ENCODE results near the gene HS3ST3B1.

Gene HS3ST3B1

GRCh38 chr17:14321476-14321949, 20.6 kb downstream of the HS3ST3B1 start:
- DNase-seq (ENCODE audit: low read depth in 2 of 2), result no peak

DNA sequence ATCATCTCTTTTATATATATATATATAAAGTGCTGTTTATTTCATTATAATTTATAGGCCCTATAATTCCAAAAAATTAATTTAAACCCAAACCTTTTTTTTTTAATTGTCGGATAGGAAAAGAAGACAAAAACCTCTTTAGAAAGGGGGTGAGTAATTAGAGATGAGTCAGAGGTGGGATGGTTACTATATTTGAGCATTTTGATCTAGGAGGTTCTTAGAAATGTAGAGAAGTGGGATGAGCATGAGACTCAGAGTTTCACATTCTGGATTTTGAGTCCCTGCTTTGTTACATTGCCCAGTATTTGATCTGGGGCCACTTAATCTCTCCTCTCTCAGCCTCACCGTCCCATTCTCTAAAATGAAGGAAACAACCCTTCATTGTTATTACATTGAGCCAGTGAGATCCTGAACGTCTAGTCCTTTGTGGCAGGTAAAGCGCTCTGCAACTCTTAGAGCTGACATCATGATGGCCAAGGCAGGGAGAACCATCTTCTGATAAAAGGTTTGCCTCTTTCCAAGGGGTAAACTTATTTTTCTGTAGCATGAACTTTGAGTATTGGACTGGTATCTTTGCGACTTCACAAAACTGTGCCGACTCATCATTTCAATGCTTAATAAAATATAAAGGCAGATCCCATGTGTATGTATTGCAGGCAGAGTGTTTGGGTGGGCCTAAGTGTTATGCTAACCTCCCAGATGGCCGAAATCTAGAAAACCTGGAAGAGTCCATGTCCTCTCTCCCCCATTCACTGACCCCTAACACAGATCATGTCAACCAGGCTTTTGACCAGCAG, 21.3 kb downstream of the HS3ST3B1 start:
- DNase-seq (ENCODE audit: low read depth in 2 of 2), result no peak

- DNase-seq (ENCODE audit: low read depth in 2 of 2), result no peak
These were observed 22.7 kb downstream of the HS3ST3B1 start for GRCh38 chr17:14323522-14323981.

DNA sequence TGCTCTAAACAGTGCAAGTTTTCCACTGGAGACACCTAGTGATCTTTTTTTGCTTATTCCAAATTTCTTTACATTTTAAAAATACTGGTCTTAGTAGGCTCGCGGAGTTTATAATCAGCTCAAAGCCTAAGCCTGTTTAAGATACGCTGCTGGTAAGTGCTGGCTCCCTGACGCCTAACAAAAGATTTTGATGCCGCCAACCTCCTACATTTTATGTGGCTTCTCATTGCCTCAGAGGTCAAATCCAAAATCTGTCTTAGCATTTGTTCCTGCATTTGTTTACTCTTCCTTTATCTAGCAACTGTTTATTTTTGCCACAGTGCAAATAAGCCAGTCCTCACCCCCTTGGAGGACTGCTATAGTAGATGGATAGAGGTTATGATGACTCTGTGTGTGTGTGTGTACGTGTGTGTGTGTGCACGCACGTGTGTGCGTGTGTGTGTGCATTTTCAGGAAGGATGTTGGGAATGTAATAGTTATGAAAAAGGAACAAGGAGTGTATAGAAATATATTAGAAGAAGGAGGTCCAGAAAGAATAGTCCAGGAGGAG, 24.8 kb downstream of the HS3ST3B1 start:
- no peak for DNase-seq (ENCODE audit: low read depth in 2 of 2)

DNA sequence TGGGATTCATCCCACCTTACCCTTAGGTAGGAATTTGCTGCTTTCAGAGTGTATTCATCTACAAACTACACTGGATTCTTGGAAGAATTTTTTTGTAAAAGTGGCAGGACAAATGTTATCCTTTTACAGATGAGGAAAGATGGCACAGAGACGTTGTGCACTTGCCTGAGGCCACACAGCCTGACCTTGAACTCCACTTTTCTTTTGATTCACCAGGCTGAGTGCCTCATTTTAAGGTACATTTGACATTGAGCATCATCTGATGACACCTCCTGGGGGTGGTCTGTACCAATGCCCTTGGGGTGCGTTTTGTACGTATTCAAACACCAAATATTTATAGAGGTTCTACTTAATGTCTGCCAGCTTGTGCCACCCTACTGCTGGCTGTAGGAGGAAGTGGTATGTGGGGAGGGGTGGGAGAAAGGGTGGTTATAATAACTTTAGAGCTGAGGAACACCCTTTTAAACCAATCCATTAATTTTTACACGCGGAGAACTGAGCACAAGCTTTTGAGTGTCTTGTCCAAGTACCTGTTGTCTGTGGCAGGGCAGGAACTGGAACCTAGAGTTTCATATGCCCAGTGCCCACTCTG, 29.1 kb downstream of the HS3ST3B1 start:
- no peak for DNase-seq (ENCODE audit: low read depth in 2 of 2)

GRCh38 chr17:14330492-14330962, 29.6 kb downstream of the HS3ST3B1 start:
- DNase-seq (ENCODE audit: low read depth in 2 of 2), result no peak

DNA sequence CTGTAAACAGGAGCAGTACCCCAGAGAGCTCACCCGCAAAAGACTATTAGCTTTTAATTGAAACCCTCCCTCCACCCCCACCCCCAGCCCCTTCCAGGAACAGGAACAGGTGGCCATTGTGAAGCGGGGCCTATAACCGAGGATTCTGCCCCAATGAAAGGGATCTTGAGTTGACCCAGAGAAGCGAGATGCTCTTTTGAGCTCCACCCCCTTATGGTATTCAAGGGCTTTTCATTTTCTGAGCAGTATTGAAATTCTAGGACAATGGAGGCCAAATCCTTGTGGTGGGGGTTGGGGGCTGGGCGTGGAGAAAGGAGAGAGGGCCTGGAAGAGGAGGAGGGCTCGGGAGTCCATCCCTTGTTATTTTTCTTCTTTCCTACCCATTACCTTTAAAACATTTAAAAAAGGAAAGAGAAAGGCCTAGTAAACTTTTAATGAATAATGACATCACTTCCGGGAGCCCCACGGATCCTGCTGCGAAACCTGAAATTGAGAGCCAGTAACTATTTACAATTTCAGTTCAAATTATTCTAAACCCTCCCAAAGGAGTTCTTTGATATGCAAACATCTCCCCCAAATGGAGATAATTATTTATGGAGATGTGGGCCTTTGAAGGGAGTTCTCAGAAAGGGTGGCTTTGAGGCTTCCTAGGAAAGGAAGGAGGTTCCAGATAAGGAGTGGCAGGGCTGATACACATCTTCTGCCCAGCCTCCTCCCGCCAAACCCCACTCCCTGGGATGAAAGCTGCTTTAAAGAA, 30.5 kb downstream of the HS3ST3B1 start:
- DNase-seq (ENCODE audit: low read depth in 2 of 2), result no peak

- no peak for DNase-seq (ENCODE audit: low read depth in 2 of 2)
These were observed 31.1 kb downstream of the HS3ST3B1 start for GRCh38 chr17:14331982-14332298.

- DNase-seq (ENCODE audit: low read depth in 2 of 2), result no peak
These were observed 31.4 kb downstream of the HS3ST3B1 start for GRCh38 chr17:14332331-14332730.

- DNase-seq (ENCODE audit: low read depth in 2 of 2), result no peak
These were observed 32.6 kb downstream of the HS3ST3B1 start for GRCh38 chr17:14333506-14333905.

DNA sequence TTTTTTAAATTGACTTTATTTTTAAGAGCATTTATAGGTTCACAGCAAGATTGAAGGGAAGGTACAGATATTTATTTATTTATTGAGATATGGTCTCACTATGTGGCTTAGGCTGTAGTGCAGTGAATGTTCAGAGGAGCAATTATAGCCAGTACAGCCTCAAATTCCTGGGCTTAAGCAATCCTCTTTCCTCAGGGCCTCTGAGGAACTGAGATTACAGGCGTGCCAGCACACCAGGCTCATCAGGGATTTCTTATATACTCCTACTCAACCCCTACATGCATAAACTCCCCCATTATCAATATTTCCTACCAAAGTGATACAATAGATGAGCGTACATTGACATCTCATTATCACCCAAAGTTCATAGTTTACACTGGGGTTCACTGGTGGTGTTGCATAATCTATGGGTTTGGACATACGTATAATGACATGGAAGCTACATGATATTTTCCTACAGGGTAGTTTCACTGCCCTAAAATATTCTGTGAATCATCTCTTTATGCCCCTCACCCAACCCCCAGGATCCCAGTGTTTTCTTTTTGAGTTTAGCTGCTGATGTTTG, 33.5 kb downstream of the HS3ST3B1 start:
- no peak for DNase-seq (ENCODE audit: low read depth in 2 of 2)

DNA sequence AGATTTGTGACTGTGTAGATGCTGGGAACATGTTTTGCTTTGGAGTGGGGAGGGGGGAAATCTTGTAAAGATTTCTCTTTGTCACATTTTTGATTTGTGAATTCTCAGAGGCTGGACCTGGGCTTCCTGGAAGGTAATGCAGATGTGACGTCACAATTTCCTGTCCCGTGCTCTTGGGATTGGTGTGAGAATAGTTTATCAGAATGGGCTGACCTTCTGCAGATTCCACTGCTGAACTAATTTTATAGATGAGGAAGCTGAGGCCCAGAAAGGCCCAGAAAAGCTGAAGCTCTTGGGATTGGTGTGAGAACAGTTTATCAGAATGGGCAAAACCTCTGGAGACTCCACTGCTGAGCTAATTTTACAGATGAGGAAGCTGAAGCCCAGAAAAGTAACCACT, 34.0 kb downstream of the HS3ST3B1 start:
- DNase-seq (ENCODE audit: low read depth in 2 of 2), result no peak

DNA sequence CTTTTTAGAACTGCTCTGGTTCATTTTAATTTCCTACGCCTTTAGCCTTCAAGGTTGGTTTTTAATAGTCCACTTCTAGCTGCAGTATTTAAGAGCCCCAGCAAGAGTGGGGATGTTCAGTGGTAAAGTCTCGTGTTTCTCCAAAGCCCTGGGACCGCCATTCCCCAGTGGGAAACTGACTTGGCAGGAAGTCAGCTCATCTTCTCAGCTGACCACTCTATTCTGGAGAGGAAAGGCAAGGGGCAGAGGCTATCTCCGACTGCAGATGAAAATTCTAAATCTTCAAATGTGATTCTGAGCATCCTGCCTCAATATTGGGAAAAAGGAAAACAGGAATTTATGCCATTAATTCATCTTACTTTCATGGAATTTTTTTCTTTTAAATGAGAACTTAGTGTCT, 35.5 kb downstream of the HS3ST3B1 start:
- DNase-seq (ENCODE audit: low read depth in 2 of 2), result no peak

- DNase-seq (ENCODE audit: low read depth in 2 of 2), result no peak
These were observed 36.8 kb downstream of the HS3ST3B1 start for GRCh38 chr17:14337596-14338079.

- no peak for DNase-seq (ENCODE audit: low read depth in 2 of 2)
These were observed 40.2 kb downstream of the HS3ST3B1 start for GRCh38 chr17:14340857-14341754.

- no peak for DNase-seq (ENCODE audit: low read depth in 2 of 2)
These were observed 41.0 kb downstream of the HS3ST3B1 start for GRCh38 chr17:14341866-14342265.

DNA sequence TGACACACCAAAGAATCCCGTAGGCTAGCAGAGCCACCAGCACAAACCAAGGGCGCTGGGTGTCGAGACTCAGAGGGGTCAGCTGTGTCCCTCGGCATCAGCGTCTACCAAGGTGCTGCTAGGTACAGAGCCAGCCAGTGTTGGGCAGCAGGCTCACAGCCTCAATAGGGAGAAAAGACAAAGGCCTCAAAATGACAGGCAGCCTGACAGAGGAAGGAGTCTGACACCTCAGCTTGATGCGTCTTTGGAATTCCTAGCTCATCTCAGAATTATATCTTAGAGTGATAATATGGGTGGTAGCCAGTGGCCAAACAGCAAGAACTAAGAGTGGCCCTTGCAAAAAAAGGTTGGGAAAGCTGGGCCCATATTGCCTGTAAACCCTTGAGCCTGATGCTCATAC, 45.9 kb downstream of the HS3ST3B1 start:
- DNase-seq (ENCODE audit: low read depth in 2 of 2), result no peak

DNA sequence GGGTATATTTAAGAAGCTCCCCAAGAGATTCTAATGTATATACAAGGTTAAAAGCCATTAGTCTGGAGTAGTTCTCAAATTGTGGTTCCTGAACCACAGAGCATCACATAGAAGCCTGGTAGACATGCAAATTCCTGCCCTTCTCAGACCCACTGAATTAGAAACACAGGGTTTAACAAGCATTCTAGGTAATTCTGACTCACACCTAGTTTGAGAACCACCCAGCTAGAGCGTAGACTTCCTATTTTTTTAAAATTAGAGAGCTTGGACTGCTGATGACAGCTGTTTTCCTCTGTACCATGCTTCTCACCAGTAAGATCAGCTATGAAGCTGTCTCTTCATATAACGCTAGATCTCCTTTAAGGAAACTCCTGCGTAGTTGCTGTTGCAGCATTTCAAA, 50.6 kb downstream of the HS3ST3B1 start:
- no peak for DNase-seq (ENCODE audit: low read depth in 2 of 2)

DNA sequence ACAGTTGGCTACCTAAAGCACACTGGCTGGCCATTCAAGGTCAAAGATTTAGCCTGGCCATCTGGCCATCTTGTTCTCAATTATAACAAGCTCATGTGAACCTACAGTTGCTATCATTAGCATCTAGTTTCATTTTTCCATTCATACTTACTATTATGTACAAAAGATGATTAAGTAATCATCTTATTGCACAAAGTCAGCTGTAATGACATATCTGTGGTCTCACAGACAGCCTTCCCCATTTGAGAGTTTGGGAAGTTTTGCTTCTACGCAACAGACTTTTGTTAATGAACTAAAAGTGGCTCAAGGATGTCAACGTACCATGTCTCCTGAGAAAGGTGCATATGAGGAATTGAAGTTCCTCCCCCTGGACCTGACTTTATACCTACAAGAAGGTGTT, 51.3 kb downstream of the HS3ST3B1 start:
- no peak for DNase-seq (ENCODE audit: low read depth in 2 of 2)

GRCh38 chr17:14353861-14354474, 53.1 kb downstream of the HS3ST3B1 start:
- DNase-seq (ENCODE audit: low read depth in 2 of 2), result no peak

All from stimulated activated CD8-positive, alpha-beta memory T cell treated with anti-CD3 and anti-CD28 coated beads, Interleukin-15, amount 100 ng/mL, for 4 hours (primary cell).